Measurements from ENCODE around the gene DNAJC16. TPM values are rescaled to one million over a fixed set of nuclear protein-coding genes. Genes with fewer than 3 reads are reported as not detected.

Gene DNAJC16
- 7.0 and 7.2 TPM in 2 replicates for total RNA-seq

DNA sequence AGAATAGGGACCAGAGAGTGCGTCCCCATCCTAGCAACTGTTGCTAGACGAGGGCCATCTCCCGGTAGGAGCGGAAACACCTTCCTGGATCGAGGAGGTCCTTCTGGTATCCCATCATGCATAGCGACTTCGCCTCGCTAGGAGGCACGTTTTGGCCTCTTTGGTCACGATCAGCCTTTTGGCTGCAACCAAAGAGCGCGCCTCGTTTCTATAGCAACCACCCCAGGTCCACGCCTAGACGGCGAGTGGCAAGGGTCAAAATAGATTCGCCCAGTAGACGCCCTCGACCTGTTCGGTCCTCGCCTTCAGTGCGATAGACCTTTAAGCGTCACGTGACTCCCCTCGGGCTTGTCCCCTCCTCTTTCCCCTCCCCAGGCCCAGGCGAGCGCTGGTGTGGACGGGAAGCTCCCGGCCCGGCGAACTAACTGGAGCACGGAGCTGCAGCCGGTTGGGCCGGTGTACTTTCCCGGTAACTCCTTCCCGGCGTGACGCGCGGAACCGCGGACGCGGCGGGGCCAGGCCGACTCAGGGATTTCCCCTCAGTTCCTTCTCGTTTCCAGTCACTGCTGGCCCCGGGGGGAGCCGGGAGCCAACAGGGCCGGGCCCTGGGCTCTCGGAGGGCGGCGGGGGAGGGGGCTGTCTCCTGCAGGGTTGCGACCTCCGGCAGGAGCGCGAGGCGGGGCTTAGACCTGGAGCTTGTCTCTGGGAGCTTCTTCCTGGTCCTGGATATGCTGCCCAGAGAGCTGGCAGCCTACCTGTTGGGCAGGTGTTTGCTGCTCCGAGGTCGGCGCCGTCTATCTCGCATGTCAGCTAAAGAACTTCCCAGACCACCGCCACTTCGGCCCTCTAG, at the start of gene DNAJC16:
TSS of gene DNAJC16 (plus strand) at position 359 of the 850 bp plus-strand sequence. CDS start 2,258 bp downstream, outside the sequence.

DNA sequence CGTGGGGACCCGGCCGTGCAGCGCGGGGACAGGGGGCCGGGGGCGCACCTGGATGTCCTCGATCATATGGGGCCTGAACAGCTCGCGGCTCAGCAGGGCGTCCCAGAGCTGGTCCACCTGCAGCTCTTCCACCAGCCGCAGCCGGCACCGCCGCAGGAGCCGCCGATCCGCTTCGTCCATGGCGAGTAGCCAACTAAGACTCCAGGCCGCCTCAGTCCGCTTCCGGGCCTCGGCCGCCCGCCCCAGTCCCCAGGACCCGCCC, 2.7 kb upstream of the DNAJC16 start, which contains the start of gene CASP9:
TSS of gene CASP9 (minus strand) at position 195 of the 262 bp plus-strand sequence. CDS start at position 180, 15 bp downstream.

DNA sequence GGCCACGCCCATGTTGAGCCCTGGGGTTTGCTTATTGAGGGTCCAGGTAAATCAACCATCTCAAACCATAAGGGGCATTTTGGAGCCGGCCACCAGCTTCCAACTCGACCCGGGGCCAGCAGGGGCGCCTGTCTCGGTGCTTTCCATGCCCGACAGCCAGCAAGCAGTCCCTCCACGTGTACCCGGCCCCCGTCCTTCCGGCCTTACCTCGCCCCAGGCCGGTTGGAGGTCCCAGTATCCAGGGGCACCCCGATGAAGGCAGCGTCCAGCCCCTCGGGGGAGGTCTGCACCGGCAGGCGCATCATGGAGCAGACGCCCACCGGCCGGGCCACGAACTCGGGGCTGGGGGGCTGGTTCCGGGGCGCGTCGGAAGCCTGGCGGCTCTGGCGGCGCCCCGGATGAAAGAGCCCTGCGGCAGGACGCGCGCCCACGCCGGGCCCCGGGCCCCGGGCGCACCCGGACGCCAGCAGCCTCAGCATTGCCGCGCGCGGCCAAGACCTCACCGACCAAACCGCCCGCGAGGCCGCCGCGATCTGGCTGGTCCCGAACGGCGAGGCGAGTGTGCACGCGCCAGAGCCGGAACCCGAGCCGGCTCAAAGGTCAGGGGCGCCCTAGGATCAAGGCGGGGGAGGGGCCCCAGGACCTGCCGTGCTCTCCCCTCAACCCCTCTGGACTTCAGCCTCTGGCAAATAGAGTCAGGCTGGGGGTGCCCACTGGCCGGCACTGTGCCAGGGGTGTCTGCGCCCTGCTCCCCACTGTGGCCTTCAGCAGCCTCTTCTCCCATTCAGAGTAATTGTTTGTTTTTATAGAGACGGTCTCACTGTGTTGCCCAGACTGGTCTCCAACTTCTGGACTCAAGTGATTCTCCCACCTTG, 58.1 kb downstream of the DNAJC16 start, which contains the start of gene AGMAT:
TSS of gene AGMAT (minus strand) at position 563 of the 875 bp plus-strand sequence. CDS start at position 479, 84 bp downstream.

DNA sequence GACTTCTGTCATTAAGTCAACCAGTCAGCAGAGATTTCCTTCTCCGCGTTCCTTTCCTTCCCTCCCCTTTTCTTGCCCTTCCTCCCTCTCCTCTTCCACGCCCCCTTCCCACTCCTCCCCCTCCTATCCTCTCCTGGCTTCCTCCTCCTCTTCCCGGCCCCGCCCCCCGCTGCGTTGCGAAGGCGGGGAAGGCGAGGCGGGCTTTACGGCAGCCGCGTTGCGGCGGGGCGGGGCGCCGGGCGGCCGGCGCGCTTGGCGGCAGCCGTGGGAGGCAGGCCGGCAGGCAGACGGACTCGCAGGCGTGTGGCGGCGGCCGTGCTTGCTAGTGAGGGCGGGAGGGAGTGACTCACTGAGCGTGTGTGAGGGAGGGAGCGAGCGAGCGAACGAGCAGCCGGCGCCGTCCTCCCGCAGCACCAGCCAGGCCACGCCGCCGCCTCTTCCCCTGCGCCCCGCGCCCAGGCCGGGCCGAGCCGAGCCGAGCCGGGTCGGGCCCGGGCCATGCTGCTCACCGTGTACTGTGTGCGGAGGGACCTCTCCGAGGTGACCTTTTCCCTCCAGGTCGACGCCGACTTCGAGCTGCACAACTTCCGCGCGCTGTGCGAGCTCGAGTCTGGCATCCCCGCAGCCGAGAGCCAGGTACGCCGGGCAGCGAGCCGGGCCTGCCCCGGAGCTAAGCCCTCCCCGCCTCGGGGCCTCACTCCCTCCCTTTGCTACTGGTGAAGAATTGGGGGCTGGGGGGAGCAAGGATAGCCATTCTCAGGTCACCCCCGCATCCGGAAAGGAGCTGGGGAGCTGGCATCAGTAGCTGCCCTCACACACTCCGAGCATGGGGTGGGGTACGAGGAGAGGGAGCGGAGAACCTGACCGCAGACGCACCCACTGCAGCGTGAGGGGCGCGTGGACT, 90.8 kb downstream of the DNAJC16 start, which contains the start of gene DDI2:
TSS of gene DDI2 (plus strand) at position 286 of the 904 bp plus-strand sequence. CDS start at position 499, 213 bp downstream.

Other genes with a start within 250 kb of the DNAJC16 start
- gene EFHD2, start 117.0 kb upstream of the DNAJC16 start, total RNA-seq, result 77.5 and 77.6 TPM in 2 replicates
- not detected in 2 replicates for gene CTRC, start 88.4 kb upstream of the DNAJC16 start, total RNA-seq
- gene CELA2A, start 70.1 kb upstream of the DNAJC16 start, total RNA-seq, result not detected in 2 replicates
- gene CELA2B, start 50.7 kb upstream of the DNAJC16 start, total RNA-seq, result not detected in 2 replicates
- gene CASP9, start 2.6 kb upstream of the DNAJC16 start, total RNA-seq, result 7.4 and 8.6 TPM in 2 replicates
- 2.1 and 3.9 TPM in 2 replicates for gene AGMAT, start 58.2 kb downstream of the DNAJC16 start, total RNA-seq
- gene DDI2, start 90.6 kb downstream of the DNAJC16 start, total RNA-seq, result 3.9 and 4.3 TPM in 2 replicates
- gene PLEKHM2, start 157.5 kb downstream of the DNAJC16 start, total RNA-seq, result 27.6 and 28.7 TPM in 2 replicates
- gene SLC25A34, start 209.4 kb downstream of the DNAJC16 start, total RNA-seq, result 0.15 and 0.17 TPM in 2 replicates
- gene TMEM82, start 215.7 kb downstream of the DNAJC16 start, total RNA-seq, result not detected in 2 replicates
- gene FBLIM1, start 231.9 kb downstream of the DNAJC16 start, total RNA-seq, result 61.7 and 63.5 TPM in 2 replicates